HG02870 (cell line): ENCODE results near the gene RETREG3.

ENCODE experiments used
- ATAC-seq: cut with Tn5 transposase; IDR thresholded peaks from one replicate; pipeline ENCODE4 v1.9.1; 2021; ENCODE audit warnings: mild to moderate bottlenecking, moderate library complexity; ENCODE audit not compliant: unreplicated experiment

Gene RETREG3

DNA sequence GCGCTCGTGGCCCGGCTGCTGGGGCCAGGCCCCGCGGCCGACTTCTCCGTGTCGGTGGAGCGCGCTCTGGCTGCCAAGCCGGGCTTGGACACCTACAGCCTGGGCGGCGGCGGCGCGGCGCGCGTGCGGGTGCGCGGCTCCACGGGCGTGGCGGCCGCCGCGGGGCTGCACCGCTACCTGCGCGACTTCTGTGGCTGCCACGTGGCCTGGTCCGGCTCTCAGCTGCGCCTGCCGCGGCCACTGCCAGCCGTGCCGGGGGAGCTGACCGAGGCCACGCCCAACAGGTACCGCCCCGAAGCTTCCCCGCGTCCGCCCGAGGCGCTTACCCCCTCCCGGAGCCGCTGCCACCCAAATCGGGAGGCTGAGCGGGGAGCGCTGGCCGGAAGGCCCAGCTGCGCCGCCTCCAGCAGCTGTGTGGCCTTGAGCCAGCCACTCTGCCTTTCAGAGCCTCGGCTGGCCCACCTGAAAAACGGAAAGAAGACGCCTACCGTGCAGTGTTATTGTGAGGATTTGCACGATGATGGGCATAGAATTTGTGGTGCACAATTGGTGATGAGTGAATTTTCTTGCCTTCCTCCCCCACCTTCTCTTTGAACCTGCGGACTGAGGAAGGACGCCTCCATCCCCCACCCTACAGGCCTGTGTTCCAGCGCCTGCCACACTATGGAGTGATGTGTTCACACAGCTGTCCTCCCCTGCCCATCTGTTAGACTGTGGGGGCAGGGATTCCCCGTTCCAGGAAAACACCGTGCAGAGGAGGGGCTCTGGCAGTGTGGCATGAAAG, 72.6 kb downstream of the RETREG3 start:
- peak; percentile 61 for ATAC-seq

GRCh38 chr17:42536048-42536371, 73.2 kb downstream of the RETREG3 start, which contains the start of gene NAGLU:
Gene NAGLU (plus strand): TSS chr17:42536241. CDS start chr17:42536273, 32 bp downstream.
- peak; percentile 81 for ATAC-seq

DNA sequence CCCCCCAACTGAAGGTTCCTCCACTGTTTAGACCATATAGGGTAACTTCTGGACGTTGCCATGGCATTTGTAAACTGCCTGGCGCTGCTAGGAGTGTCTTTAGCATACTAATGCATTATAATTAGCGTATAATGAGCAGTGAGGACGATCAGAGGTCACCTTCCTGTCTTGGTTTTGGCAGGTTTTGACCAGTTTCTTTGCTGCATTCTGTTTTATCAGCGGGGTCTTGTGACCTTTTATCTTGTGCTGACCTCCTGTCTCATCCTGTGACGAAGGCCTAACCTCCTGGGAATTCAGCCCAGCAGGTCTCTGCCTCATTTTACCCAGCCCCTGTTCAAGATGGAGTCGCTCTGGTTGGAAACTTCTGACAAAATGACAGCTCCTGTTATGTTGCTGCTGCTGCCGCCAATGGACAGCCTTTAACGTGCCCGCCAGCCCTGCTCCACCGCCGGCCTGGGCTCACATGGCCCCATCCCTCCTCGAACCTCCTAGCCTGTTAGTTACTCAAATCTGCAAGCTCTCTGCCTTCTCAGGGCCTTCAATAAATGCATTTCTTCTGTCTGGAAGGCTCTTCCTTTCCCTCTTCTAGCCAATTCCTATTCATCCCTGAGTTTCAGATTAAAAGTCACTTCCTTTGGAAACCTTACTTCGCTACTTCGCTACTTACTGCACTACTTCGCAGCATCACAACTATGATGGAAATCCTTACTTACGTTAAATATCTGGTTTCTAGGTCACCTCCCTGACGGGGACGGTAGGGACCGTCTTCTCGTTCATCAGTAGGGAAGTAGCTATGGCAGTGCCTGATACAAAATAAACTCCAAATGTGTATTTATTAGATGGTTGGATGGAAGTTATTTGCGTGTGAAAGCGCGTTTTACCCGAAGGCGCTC, 73.8 kb downstream of the RETREG3 start:
- peak; percentile 8 for ATAC-seq

DNA sequence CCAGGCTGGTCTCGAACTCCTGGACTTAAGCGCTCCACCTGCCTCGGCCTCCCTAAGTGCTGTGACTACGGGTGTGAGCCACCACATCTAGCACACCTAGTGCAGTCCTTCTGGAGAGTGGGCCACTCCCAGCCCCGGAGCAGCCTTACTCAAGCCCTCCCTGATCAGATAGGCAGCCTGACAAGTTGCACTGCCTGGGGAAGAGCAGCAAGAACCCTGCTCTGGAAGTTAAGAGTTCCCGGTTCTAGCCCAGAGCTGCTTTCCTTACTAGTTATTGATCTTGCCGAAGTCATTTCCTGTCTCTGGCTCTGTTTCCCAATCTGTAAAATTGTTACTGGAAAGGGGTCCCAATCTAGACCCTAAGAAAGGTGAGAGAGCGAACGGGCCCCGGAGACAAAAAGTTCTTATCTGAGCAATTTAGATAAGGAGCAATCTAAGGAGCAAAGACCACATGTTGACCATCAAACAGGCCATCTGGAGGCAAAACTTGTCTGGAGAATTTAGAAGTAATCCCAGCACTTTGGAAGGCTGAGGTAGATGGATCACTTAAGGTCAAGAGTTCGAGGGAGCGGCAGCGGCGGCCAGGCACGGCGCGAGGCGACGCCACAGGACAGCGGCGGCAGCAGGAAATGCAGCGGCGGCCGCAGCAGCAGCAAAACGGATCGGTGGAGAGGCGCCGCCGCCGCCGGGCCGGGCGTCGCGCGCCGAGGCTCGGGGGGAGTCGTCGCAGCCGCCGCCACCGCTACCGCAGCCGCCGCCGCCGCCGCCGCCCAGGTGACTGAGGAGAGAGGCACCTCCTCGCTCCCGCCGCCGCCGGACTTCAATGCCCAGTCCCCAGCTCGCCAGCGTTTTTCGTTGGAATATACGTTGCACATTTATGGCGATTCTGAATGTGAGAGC, 77.5 kb downstream of the RETREG3 start:
- ATAC-seq: no peak

DNA sequence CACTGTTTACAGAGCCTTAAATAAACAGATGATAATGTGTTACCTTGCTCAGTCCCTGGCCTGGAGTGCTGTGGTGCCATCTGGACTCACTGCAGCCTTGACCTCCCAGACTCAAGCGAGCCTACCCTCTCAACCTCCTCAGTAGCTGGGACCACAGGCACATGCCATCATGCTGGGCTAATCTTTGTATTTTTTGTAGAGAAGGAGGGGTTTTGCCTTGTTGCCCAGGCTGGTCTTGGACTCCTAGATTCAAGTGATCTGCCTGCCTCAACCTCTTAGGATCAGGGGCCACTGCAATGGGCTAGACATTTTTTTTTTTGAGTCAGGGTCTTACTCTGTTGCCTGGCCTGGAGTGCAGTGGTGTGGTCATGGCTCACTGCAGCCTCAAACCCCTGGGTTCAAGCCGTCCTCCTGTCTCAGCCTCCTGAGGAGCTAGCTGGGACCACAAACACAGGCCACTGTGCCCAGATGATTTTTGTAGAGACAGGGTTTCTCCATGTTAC, 78.2 kb downstream of the RETREG3 start:
- ATAC-seq: no peak
